Mammary epithelial cell (primary cell): ENCODE data around the gene SLC7A4.

ENCODE experiments used
- EZH2 ChIP-seq: IDR thresholded peaks from 2 replicates; pipeline ENCODE4 v1.6.1; 2012; ENCODE audit warnings: low read length, inconsistent platforms, borderline replicate concordance
- TF ChIP-seq, protein P1 (sequence below), 2 donors: IDR thresholded peaks in 1 of 2; conservative IDR thresholded peaks in 1 of 2; 2 replicates each; pipeline ENCODE4 v1.5.1; 2011 to 2012; ENCODE audit warnings: inconsistent platforms in 2 of 2, low read length in 2 of 2, mild to moderate bottlenecking in 2 of 2, control low read depth in 1 of 2, low read depth in 1 of 2; ENCODE audit not compliant: insufficient read depth in 1 of 2; ENCODE audit errors: extremely low read depth in 1 of 2

DNA sequence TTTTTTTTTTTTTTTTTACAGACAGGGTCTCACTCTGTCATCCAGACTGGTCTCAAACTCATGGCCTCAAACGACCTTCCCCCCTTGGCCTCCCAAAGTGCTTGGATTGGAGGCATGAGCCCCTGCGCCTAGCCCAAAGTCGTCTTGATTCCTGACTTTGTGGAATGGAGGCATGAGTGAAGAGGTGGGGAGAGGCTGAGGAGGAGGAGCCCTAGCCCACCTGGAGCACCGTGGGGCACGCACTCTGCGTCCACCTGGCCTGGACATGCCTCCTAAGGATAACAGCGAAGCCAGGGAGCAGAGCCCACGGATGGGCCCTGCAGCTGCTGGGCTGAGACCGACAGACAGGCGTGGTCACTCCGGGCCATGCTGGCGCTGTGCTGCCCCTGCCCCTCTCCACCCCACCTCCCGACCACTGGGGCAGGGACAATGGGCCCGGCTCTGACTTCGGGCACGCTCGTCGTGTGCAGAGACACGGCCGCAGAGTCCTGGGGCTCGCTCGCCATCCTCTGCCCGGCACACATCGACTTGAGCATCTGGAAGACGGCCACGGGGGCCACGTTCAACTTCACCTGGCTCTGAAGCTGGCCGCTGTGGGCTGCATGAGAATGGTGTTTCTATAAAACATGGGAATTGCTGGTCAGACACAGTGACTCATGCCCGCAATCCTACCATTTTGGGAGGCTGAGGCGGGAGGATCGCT is 48.2 kb upstream of the SLC7A4 start:
- TF ChIP-seq EZH2 = no peak
- TF ChIP-seq, protein P1, sequence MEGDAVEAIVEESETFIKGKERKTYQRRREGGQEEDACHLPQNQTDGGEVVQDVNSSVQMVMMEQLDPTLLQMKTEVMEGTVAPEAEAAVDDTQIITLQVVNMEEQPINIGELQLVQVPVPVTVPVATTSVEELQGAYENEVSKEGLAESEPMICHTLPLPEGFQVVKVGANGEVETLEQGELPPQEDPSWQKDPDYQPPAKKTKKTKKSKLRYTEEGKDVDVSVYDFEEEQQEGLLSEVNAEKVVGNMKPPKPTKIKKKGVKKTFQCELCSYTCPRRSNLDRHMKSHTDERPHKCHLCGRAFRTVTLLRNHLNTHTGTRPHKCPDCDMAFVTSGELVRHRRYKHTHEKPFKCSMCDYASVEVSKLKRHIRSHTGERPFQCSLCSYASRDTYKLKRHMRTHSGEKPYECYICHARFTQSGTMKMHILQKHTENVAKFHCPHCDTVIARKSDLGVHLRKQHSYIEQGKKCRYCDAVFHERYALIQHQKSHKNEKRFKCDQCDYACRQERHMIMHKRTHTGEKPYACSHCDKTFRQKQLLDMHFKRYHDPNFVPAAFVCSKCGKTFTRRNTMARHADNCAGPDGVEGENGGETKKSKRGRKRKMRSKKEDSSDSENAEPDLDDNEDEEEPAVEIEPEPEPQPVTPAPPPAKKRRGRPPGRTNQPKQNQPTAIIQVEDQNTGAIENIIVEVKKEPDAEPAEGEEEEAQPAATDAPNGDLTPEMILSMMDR (conservative IDR thresholded peaks at IDR 0.05 in 1 of 2, IDR thresholded peaks at IDR 0.05 in 1 of 2; ENCODE audit: extremely low read depth in 1 of 2, insufficient read depth in 1 of 2, low read depth in 1 of 2, low read length in 2 of 2) = no peak
